Stimulated activated CD4-positive, alpha-beta T cell treated with anti-CD3 and anti-CD28 coated beads, TNF-alpha, amount 100 ng/mL, for 48 hours (primary cell): Measurements from ENCODE around the gene ISCA2.

Experiments used
- DNase-seq, 3 donors: peaks; one replicate each; pipeline ENCODE4 v3.0.0-alpha.2; 2020; ENCODE audit warnings: low read depth in 3 of 3

The ISCA2 gene

DNA sequence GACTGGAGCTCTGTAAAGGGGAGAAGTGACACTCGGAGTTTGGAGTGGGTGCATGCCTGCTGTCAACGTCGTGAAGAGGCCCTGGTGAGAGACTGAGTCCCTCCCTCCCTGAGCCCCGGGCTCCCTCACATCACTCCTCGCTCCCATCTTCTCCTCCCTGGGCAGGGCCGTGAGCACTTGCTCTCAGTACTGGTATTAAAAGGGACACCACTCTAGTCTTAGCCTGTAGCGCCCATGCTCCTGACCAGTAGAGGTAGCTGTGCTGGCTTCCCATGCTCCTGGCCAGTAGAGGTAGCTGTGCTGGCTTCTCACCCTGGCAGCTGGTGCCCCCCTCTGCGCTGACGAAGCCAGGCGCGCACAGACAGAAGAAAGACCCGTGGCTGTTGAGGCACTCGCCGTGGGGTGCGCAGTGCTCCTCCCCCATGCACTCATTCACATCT lies 14.7 kb downstream of the ISCA2 start:
- no peak for DNase-seq

DNA sequence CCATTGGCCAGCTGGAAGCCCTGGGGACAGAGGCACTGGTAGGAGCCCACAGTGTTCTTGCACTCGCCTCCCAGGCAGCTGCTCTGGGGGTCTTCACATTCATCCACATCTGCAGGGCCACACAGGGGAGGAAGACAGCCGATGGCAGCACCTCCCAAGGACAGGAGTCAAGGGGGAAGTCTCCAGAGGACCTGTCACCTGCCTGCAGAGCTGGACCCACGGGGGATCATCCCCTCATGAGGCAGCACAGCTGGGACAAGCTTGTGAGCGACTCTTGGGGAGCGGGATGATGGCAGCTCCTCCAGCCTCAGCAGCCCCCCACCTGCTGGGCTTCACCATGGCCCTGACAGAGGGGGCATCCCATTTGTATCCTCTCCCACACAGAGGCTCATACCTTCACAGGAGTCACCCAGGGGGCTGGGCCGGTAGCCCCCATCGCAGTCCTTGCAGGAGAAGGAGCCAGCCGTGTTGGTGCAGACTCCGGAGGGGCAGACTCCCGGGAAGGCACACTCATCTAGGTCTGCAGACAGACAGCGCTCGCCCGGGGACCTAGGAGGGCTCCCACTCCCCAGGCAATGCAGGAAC lies 15.4 kb downstream of the ISCA2 start:
- DNase-seq = no peak

DNA sequence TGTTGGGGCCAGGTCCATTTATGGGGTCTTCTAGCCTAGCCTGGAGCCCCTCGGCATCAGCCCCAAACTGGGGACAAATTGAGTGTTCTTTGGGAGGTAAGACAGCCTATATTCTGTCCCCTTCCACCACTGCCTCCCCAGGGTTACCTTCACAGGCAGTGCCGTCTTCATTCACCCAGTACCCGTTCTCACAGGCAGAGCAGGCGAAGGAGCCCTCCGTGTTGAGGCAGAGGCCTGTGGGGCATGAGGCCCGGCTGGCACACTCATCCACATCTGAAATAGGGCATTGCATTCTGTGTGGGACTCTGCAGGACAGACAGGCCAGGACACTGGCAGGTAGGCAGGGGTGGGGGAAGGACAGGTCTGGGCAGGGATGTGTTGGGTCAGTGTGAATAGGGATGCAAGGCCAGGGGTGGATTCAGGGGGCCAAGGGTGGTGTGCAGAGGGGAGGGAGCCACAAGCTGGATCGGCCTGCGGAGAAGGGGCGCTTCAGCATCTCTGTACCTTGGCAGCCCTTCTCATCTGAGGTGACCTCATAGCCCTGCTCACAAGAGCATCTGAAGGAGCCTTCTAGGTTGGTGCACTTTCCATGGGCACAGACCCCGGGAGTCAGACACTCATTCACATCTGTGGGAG lies 16.1 kb downstream of the ISCA2 start:
- DNase-seq = no peak

DNA sequence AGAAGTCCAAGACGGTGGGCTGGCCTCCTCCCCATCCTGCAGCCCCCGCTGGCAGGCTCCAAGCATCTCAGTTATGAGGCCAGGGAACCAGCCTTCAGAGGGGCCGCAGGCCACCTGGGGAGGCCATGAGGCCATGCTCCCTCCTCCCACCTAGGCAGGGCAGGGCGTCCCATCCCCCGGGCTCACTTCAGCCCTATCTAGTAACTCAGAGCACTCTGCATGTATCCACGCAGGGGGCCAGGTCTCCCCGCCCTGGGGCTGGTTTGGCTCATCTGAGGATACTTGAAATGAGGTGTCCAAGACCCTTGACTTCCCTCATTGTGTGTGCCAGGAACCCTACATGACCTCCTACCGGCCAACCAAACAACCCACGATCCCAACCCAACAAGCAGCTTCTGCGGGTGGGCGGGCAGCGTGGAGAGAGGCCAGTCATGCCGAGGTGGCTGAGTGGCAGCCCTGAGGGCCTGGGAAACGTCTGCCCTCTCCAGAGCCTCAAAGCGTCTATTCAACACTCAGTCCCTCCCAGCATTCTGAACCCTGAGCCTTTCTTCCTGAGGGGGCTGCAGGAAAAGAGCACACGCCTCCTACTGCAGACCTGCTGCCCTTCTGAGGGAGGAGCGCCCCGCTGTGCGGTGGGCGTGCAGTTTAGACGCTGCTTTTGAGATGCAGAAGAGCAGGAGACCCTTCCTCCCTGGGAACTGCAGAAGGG lies 16.8 kb downstream of the ISCA2 start:
- DNase-seq = no peak

DNA sequence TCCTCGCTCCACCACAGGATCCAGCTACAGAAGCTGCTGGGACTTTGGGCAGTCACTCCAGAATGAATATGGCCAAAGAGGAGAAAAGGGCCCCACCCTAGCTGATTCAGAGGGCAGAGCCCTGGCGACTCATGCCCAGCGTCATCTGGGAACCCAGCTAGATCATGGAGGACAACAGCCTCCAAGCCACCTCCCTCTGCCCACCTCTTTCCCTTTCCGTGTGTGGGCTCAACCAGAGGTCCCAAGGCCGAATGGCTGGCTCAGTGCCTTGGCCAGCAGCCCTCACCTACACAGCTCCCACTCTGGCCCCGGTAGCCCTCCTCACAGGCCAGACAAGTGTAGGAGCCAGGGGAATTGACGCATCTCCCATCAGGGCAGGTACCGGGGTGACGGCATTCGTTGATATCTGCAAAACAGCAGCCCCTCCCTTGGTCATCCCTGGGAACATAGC lies 17.4 kb downstream of the ISCA2 start:
- DNase-seq = no peak

DNA sequence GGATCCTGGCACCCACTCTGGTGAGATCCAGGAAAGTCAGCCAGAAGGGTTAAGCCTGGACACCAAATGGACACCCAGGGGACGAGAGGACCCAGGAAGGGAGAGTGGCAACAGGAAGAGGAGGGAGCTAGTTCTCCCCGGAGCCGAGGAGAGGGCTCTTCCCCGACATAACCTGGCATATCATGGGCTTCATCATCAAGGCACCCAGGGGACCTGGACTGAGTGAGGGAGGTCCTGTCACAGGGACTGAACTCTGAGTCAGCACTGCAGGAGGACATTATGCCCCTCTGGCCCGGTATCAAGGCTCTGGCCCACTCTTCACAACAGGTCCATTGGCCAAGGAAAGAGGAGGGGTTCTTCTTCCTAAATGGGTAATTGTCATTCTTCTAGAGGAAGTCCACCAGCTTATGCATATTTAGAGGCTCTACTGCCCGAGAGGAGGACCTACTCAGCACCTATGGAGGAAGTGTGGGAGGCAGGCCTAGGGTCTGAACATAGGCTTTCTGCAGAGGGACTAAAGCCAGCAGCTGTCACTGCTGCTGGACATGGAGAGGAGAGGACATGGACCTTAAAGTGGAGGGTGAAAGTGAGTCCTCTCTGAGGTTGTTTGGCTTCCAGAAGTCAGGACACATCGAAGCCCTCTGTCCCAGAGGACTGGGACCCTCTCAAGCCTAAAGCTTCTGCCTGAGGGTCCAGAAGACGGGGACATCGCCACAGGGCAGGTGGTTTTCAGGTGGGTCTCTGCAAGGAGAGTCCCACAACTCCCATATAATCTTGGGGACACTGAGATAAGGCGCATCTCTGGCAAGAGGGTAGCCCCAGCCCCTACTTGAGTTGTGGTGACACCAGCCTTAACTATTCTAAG lies 18.6 kb downstream of the ISCA2 start:
- DNase-seq = no peak

DNA sequence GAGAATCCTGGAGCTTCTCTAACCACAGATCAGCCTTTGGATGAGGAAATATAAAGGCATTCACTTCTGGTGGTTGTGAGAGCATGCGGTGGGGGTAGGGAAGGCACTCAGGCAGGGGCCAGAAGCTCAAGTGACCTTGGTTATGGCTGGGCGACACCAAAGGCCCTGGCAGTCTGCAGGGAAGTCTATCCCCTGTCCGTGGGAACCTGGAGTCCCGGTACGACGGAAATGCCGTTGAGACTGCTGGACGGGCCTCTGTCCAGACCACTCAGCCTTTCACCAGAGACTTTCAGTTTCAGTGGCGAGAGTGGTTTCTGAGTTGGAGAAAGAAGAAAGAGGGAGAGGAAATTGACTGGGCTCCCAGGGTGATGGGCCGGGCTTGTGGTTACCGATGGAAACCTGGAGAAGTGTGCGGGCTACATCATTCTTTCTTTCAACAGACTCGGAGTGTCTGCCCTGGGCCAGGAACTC lies 20.9 kb downstream of the ISCA2 start:
- no peak for DNase-seq

DNA sequence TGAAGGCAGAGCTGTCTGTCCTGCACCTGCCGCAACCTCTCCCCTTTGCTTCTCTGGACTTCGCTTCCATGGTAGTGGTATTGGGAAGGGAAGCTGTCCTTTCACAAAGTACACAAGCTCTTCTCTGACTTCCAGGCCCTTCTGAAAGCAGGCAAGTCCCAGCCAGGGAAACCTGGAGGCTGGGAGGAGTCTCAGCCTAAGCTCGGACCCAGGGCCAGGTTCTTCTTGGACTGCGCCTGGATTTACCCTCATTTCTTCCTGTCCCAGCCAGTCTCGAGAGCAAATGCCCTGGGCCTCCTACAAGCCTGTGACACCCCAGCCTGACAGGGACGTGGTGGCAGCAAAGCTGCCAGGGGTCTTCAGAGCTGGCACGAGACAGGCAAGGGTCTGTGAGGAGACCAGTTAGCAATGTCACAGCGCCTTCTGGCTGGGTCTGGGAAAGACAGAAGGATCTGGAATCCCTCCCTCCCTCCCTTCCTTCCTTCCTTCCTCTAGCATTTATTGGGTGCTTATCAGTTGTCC lies 22.4 kb downstream of the ISCA2 start:
- DNase-seq = no peak

DNA sequence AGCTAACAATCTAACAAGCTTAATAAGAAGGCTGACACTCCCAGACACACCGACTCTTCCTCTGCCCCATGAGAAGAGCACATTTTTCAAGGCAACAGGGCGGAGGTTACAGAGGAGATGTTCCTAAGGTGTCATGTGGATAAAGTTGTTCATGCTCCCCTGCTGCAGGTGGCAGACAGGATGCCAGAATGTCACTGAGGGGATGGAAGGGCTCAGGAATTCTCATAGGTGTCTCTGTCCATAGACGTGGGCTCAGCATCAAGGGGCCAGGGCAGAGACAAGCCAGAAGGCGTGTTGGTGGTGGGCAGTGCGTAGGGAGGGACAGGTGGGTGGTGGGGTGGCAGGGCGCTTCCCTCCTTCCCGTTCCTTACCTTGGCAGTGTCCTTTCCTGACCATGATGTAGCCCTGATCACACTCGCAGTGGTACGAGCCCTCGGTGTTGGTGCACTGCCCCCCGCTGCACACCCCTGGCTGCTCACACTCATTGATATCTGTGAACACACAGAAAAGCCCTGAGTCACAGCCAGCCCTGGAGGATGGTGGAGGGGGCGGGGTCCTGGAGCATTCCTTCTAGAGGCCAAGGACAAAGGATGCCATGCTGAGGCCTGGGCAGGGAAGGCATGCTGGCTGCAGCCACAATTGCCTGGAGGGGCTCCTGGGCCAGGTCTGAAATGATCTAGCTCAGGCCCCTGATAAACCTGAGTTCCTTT lies 23.0 kb downstream of the ISCA2 start:
- DNase-seq = no peak

DNA sequence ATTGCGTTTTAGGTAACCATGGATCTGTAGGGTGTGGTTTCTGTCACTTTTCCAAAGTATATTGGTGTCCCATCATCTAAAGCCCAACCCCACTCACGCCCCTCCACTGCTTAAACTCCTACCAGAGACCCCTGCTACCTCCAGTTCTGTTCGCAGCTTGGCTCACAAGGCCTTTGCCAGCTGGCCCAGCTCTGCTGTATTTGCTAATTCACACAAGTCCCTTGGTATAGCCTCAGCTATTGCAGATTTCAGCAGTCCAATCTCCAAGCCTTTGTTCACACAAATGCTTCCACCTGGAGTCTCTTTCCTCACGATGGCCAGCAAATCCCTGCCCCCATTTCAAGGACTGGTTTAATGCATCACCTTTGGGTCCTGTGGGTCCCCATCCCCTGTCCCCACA lies 24.2 kb downstream of the ISCA2 start:
- DNase-seq = no peak

DNA sequence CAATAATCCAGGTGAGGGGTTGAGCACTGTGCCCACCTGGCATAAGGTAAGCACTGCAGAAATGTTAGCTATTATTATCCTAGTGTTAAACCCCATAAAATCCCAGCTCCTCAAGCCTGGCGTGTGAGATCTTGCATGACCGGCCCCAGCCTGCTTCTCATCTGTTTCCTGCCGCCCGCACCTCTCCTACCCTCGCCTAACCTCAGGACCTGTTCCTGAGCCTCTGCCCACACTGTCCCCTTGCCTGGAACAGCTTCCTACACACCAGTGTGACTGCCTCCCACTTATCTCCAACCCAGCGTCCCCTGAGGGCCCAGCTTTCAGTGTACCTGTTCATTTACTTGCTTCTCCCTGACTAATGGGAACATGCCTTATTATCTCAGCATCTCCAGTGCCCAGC lies 24.7 kb downstream of the ISCA2 start:
- DNase-seq = no peak

DNA sequence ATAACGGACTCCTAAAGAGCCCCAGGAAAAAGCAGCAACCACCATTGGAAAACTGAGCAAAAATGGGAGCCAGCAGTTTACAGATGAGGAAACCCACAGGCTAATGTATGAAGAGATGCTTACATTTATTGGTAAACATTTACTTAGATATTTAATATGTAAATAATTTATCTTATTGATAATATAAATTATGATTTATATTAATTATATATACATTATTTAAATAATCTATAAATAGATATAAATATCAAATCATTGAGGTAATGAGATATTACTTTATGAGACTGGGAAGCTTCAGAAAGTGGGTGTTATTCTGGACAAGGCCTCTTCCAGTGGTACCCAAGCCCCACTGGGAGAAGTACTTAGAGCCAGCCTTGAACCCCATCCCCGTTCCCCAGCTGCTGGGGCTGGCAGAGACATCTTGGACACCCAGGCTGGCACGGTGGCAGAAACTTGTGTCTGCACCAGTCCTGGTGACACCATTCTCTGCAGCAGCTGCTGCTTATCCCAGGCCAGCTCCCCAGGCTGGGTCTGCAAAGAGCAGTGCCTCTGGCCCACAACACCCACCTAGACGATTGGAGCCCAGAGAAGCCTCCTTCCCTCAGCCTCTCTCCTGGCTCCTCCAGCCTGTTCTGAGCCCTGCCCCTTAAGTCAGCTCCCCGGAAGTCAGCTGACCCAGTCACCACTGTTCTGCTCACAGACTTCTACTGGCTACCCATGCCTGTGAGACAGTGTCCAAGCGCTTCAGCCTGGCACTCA lies 25.9 kb downstream of the ISCA2 start:
- DNase-seq = no peak

DNA sequence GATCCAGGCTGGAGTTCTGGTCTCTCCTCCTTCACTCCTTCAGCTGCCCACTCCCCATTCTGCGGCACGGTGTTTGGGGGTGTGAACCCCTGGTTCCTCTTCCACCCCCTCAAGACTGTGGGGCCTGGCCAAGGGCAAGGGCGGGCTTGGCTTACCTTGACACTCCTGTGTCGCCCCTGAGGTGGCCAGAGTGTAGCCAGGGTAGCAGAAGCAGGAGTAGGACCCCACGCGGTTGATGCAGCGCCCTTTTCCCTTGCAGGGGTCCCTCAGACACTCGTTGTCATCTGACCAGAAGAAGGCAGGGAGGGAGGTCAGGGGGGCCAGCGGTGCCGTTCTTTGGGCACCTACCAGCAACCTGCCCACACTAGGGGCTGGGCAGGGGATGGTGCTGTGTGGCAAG lies 28.2 kb downstream of the ISCA2 start:
- DNase-seq = no peak

DNA sequence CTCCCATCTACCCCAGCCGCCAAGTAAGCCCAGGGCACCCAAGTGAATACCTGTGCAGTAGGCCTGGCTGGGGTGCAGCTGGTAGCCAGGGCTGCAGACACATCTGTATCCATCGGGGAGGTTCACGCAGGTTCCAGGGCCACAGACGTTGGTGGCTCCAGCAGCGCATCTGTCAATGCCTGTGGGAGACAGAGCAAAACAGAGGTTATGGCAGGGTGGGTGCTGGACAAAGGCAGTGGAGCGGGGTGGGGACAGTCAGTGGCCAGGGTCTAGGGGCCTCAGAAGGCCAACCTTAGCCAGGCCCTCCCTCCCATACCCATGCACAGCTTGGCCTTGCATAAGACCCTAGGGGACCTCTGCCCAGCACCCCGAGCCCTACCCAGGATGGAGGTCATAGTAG lies 29.2 kb downstream of the ISCA2 start:
- no peak for DNase-seq

DNA sequence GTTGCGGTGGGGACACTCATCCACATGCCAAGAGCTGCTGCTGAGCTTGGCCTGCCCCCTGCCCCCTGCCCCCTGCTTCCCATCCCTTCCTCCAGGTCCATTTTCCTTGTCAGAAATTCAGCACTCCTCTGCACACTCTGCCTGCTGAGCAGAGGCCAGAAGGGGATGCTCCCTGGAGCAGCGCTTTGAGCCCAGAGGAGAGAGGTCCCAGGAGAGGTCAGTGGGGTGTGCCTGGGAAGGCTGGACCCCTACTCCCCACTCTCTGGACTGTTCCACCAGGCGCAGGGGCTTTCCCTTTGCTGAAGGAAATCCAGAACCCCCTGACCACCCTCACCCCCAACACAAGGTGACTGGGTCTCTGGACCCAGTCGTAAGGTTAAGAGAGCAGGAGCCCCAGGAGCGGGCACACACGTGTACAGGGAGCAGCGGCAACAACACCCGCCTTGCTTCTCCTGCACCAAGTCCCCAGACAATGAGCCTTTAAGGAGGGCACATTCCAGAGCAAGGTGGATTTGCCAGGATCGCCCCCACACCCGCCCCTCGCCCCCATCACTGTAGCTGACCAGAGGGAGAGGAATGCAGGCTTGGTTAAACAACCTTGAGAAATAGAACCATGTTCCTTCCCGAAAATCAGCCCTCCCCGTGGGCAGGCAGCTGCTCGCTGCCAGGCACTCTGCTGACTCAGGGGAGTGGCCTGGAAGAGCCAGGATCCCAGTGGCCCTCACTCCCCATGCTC lies 30.7 kb downstream of the ISCA2 start:
- DNase-seq = no peak

DNA sequence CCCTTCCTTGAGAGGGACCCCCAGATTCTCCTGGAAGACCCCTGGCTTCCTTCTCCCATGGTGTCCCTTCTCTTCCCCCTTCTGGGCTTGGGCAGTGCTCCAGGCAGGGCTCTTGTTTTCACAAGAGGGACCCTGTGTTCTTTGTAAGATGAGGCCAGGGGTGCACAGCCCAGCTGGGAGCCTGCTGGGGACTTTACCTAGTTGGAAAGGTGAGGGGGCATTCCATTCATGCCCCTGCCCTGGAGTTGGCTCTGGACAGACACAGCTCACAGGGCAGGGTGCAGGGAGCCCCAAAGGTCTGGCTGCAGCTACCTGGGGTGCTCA lies 31.2 kb downstream of the ISCA2 start:
- DNase-seq = no peak

DNA sequence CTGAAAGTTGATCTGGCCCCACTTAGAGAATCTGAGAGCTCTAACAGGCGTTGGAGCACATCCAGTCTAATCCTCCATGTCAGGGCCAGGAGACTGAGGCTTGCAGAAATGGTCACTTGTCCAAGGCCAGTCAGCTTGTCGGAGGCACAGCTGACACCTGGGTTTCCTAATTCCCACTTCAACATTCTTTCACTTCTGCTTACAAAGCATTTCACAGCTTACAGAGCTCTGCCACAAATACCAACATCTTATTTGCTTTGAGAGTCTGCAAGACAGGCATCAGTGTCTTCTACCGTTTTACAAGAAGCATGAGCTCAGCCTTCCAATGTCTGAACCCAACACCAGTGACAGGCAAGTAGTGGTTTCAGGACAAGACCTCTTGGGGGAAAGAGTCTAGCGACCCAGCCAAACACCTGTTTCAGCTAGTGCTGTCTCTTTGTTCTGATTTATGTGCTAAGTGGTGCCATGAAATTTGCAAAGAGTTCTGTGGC lies 31.8 kb downstream of the ISCA2 start:
- no peak for DNase-seq

DNA sequence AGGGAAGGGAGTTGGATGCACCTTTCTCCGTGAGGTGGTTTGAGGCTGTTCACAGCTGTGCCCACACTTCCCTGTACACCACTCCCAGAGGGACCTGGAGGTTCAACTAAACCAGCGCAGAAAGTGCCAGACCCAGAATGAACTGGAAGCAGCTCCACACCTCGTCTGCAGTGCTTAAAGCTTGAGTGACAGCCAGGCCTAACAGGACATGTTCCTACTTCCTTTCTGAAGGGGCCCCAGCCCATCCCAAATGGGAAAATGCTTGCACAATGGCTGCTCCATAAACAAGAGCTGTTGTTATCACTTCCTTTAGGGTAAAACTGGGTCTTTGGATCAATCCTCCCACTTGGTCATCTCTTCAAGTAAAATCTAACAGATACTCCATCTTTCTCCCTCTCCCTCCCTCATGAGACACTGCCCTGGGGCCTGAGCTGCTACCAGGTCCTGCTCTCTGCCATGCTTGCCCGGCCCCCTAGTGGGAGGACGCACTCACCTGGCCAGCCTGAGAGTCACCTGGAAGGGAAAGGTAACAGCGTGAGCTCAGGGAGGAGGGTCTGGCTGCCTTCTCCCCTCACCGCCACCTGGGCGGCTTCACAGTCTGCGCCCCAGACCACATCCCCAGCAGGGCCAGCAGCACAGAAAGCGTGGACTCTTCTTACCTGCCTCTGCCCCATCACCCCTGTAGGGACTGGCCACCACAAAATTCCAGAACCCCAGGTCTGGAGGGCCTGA lies 33.5 kb downstream of the ISCA2 start:
- no peak for DNase-seq

DNA sequence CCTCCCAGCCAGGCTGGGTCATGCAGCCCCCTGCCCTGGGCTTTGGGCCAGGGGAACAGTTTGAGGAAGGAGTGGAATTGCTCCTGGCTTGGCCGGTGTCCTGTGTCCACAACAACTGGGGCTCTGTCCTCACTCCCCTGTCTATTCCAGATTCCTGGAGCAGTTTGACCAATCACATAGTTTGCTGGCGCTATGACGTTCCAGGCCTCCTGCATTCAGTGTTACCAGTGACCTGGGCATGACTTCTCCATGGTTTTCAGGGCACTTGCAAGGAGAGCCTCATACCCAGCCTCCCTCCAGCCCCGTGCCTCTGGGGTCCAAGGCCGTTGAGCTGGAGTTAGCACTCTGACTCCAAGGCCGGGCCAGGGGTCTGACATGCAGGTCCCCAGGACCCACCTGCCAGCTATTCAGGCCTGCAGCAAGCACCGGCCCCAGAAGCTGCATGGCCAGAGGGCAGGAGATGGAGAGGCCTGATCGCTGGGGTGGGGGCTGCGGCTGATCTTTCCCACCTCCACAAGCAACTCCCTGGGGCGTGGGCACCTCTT lies 34.2 kb downstream of the ISCA2 start:
- no peak for DNase-seq
